ENCODE measurements around the gene PPP3CA.

DNA sequence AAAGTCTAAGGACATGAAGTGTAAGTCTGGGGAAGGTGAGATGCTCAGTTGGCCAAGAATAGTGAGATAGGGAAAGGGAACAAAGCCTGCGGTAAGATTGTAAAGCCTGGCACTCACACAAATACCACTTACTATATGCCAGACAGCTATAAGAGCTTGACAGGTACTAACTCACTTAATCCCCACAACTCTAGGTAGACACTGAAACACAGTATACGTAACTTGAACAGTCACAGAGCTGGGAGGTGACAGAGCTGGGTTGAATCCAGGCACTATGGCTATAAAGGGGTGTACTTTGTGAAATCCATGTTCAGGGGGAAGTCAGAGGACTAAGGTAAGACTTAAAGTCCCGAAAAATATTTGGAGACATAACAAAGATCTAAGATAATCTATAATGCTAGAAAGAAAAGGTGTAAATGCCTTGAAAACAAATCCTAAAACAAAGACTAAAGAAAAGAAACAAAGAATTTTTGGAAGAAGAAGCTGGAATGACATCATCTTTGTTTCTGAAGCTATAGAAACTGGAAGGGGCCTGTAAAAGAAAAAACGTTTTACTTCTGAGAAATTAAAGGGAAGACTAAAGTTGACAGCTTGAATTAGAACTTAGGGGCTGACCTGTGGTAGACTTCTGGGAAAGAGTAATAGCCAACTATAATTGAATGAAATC lies 172.5 kb downstream of the PPP3CA start:
- no peak for TF ChIP-seq CTCF (IDR thresholded peaks at IDR 0.05)
- TF ChIP-seq, protein P1, sequence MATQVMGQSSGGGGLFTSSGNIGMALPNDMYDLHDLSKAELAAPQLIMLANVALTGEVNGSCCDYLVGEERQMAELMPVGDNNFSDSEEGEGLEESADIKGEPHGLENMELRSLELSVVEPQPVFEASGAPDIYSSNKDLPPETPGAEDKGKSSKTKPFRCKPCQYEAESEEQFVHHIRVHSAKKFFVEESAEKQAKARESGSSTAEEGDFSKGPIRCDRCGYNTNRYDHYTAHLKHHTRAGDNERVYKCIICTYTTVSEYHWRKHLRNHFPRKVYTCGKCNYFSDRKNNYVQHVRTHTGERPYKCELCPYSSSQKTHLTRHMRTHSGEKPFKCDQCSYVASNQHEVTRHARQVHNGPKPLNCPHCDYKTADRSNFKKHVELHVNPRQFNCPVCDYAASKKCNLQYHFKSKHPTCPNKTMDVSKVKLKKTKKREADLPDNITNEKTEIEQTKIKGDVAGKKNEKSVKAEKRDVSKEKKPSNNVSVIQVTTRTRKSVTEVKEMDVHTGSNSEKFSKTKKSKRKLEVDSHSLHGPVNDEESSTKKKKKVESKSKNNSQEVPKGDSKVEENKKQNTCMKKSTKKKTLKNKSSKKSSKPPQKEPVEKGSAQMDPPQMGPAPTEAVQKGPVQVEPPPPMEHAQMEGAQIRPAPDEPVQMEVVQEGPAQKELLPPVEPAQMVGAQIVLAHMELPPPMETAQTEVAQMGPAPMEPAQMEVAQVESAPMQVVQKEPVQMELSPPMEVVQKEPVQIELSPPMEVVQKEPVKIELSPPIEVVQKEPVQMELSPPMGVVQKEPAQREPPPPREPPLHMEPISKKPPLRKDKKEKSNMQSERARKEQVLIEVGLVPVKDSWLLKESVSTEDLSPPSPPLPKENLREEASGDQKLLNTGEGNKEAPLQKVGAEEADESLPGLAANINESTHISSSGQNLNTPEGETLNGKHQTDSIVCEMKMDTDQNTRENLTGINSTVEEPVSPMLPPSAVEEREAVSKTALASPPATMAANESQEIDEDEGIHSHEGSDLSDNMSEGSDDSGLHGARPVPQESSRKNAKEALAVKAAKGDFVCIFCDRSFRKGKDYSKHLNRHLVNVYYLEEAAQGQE (IDR thresholded peaks at IDR 0.05; ENCODE audit: insufficient read depth in 1 of 2, low read depth in 2 of 2, low read length in 1 of 2), result no peak
- no peak for TF ChIP-seq POLR2AphosphoS5 (IDR thresholded peaks at IDR 0.05; ENCODE audit: low read depth, low read length)
- TF ChIP-seq TCF7L2 (IDR thresholded peaks at IDR 0.05; ENCODE audit: low read depth, low read length), result no peak
